Body of pancreas (tissue), 4 donors: ENCODE measurements around the gene CCL7.

ENCODE experiments used
- POLR2A ChIP-seq, 3 donors: fragments of 450-650 bp; IDR thresholded peaks; one replicate each; pipeline ENCODE4 v1.6.1; 2016; ENCODE audit warnings: antibody characterized with exemption in 3 of 3, mild to moderate bottlenecking in 2 of 3
- TF ChIP-seq, protein P1 (sequence below), 7 experiments: fragments of 450-650 bp in 4 of 7; fragments of 200-600 bp in 3 of 7; sonication (generic) in 3 of 7; IDR thresholded peaks; one replicate each; pipeline ENCODE4 v1.5.1; 2016 to 2019; ENCODE audit warnings: antibody characterized with exemption in 7 of 7

DNA sequence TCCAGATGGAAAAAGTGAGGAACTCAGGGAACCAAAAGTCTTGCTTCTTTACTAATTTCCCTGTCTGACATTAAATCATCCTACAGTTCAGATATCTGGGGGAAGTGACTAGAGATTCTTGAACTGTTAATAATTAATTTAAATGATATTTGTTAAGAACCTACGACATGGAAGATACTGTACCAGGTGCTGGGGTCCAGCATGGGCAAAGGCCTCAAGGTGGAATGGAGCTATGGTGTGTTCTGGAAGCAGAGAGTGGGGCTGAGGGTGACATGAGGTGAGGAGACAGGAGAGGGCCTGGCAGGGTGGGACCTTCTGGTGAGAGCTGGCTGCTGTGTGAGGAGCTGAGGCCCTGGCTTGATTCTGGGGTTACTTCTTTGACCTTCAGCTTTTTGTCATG, 21.0 kb upstream of the CCL7 start:
- TF ChIP-seq POLR2A (IDR thresholded peaks at IDR 0.05) = no peak
- TF ChIP-seq, protein P1, sequence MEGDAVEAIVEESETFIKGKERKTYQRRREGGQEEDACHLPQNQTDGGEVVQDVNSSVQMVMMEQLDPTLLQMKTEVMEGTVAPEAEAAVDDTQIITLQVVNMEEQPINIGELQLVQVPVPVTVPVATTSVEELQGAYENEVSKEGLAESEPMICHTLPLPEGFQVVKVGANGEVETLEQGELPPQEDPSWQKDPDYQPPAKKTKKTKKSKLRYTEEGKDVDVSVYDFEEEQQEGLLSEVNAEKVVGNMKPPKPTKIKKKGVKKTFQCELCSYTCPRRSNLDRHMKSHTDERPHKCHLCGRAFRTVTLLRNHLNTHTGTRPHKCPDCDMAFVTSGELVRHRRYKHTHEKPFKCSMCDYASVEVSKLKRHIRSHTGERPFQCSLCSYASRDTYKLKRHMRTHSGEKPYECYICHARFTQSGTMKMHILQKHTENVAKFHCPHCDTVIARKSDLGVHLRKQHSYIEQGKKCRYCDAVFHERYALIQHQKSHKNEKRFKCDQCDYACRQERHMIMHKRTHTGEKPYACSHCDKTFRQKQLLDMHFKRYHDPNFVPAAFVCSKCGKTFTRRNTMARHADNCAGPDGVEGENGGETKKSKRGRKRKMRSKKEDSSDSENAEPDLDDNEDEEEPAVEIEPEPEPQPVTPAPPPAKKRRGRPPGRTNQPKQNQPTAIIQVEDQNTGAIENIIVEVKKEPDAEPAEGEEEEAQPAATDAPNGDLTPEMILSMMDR (IDR thresholded peaks at IDR 0.05) = no peak
